Urinary bladder (tissue), 4 donors: Measurements from ENCODE around the gene TMEM185B. TPM values are rescaled to one million over a fixed set of nuclear protein-coding genes. Genes with fewer than 3 reads are reported as not detected.

Experiments
- DNase-seq: peaks from one replicate; pipeline ENCODE4 v3.0.0-alpha.2; 2015; ENCODE audit errors: extremely low spot score
- H3K27ac ChIP-seq: one replicate; pipeline ENCODE4 v1.5.1; 2013; ENCODE audit warnings: low read depth, mild to moderate bottlenecking, moderate library complexity
- H3K36me3 ChIP-seq: one replicate; pipeline ENCODE4 v1.6.1; 2013; ENCODE audit warnings: mild to moderate bottlenecking, moderate library complexity; ENCODE audit not compliant: insufficient read depth
- H3K4me1 ChIP-seq: one replicate; pipeline ENCODE4 v1.6.1; 2013; ENCODE audit warnings: mild to moderate bottlenecking, moderate library complexity; ENCODE audit not compliant: insufficient read depth
- H3K4me3 ChIP-seq: one replicate; pipeline ENCODE4 v1.5.1; 2013; ENCODE audit warnings: low read depth, low read length
- WGBS: extraction: QIAGEN DNeasy Blood & Tissue Kit; methylation state at CpG from one replicate; pipeline ENCODE4 v1.1.7; 2013; 5-methylcytosine and 5-hydroxymethylcytosine counted together
- polyA plus RNA-seq: library from polyadenylated mRNA; stranded (reverse); fragments of 200-250 nt; gene quantifications from one replicate; pipeline ENCODE4 v1.2.3, GENCODE V29; 2013
- total RNA-seq: library from RNA; depleted of rRNA; stranded (reverse); fragments of >200 nt; gene quantifications from one replicate; pipeline ENCODE4 v1.2.3, GENCODE V29; 2014
- donor health status: healthy with polysubstance abuse.
- donor health status: healthy.

The TMEM185B gene
- total and polyA plus RNA-seq, 2 donors: 20.0 TPM

- no peaks in the 10 kb centered on the region for H3K4me1 ChIP-seq
- WGBS: 39% methylated on average over 15 of the region's 15 CpGs
- H3K4me3 ChIP-seq: peak overlapping the region; percentile 54
- no peak for DNase-seq
- peak overlapping the region; percentile 58 for H3K27ac ChIP-seq
- no peaks in the 10 kb centered on the region for H3K36me3 ChIP-seq
Observed at GRCh38 chr2:120231974-120232635, 8.9 kb upstream of the TMEM185B start.

- no peaks in the 10 kb centered on the region for H3K36me3 ChIP-seq
- 94% methylated on average over 4 of the region's 4 CpGs for WGBS
- no peak for DNase-seq
- H3K4me1 ChIP-seq: no peaks in the 10 kb centered on the region
- peak overlapping the region; percentile 54 for H3K4me3 ChIP-seq
- H3K27ac ChIP-seq: no peak overlapping the region
Observed at GRCh38 chr2:120231564-120231973, 8.4 kb upstream of the TMEM185B start.

GRCh38 chr2:120230515-120231471, 7.6 kb upstream of the TMEM185B start:
- no peak for DNase-seq
- Histone ChIP-seq H3K36me3 (no peaks in the 10 kb centered on the region), H3K4me3 (no peak overlapping the region), H3K4me1 (no peaks in the 10 kb centered on the region), H3K27ac (no peak overlapping the region)
- WGBS: 88% methylated on average over 17 of the region's 17 CpGs

- 83% methylated on average over 10 of the region's 10 CpGs for WGBS
- Histone ChIP-seq H3K27ac (no peak overlapping the region), H3K36me3 (no peaks in the 10 kb centered on the region), H3K4me1 (no peaks in the 10 kb centered on the region), H3K4me3 (no peak overlapping the region)
- no peak for DNase-seq
Observed at GRCh38 chr2:120229341-120229740, 6.1 kb upstream of the TMEM185B start.

DNA sequence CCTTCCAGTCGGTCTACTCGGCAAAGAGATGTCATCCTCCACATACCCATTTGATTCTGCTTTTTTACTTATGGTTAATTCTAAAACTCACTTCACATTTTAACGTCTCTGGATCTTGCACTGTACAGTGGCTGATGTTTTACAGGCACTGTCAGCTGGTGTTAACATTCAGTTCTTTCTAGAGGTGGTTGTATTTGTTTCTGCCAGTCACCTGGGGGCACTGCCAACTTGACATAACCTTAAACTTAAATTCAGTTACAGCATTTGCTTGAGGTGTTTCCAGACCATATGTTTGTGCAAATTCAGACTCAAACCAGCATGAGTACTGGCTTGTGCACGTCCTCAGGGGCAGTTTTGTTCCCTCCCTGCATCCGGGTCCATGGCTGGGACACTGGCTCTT, 5.3 kb upstream of the TMEM185B start:
- 57% methylated on average over 5 of the region's 5 CpGs for WGBS
- Histone ChIP-seq H3K4me1 (no peaks in the 10 kb centered on the region), H3K4me3 (no peak overlapping the region), H3K27ac (no peak overlapping the region), H3K36me3 (no peaks in the 10 kb centered on the region)
- DNase-seq: no peak

DNA sequence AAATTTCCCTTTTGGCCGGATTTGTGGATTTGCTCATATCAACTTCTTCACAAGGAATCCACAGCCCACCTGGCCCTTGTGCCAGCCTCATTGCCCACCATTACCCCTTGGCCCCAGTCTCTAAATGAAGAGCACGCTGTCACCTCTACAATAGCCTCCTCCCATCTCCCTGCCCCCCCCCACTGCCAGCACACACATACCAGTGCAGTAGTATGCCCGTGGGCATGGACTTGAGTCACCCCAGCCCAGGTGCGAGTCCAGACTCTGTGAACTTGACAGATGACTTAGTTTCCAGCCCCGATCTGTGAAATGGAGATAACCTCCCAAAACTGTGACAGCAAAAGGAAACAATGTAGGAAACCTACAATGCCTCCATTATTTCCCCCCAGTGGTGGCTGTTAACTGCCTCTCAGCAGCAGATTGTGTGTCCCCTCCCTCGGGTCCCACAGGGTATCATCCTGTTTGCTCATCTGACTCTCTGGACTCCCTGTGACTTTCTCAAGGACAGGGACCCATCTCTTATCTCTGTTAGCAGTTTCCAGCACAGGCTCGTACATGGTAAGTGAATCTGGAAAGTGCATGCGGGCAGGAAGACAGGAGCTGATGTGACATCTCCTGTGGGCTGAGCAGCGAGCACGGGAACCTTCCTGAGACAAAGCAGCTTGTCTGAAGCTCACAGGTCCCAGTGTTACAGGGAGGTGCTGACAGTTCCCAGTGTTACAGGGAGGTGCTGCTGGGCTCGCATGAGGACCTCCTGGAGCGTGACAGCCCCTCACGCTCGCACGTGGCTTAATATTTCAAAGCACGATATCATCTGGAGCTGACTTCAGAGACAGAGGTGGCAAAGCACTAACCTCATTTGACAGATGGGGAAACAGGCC, 4.2 kb upstream of the TMEM185B start:
- no peak overlapping the region for H3K4me3 ChIP-seq
- H3K4me1 ChIP-seq: no peaks in the 10 kb centered on the region
- WGBS: 77% methylated on average over 16 of the region's 16 CpGs
- no peak overlapping the region for H3K27ac ChIP-seq
- H3K36me3 ChIP-seq: no peaks in the 10 kb centered on the region
- DNase-seq: no peak

GRCh38 chr2:120226316-120226715, 3.1 kb upstream of the TMEM185B start:
- no peaks in the 10 kb centered on the region for H3K36me3 ChIP-seq
- H3K4me1 ChIP-seq: no peaks in the 10 kb centered on the region
- 86% methylated on average over 9 of the region's 9 CpGs for WGBS
- H3K27ac ChIP-seq: no peak overlapping the region
- H3K4me3 ChIP-seq: no peak overlapping the region
- DNase-seq: no peak

DNA sequence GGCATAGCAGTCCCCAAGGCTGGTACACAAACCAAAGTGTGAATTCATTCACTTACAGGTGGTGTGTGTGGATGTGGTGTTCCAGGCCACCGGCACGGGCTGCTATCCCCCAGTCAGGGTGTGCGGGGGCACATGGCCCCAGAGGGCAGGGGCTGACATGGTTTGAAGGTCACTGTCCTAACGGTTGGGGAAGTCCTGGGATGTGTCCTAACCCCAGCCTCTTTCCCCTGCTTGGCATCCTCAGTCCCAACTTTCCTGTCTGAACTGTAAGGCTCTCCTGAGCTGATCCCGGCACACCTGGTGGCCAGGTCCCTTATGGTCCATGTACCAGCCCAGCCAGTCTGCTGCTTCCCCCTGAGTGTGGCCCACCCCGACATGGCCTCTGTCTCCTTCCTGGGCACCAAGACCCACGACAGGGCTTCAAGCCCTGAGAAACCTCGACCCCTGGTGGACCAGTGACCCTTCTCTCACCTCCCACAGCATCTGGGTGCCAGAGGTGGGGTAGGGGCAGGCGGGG, 2.4 kb upstream of the TMEM185B start:
- H3K36me3 ChIP-seq: no peaks in the 10 kb centered on the region
- no peak overlapping the region for H3K27ac ChIP-seq
- no peak for DNase-seq
- 89% methylated on average over 9 of the region's 9 CpGs for WGBS
- no peaks in the 10 kb centered on the region for H3K4me1 ChIP-seq
- no peak overlapping the region for H3K4me3 ChIP-seq

DNA sequence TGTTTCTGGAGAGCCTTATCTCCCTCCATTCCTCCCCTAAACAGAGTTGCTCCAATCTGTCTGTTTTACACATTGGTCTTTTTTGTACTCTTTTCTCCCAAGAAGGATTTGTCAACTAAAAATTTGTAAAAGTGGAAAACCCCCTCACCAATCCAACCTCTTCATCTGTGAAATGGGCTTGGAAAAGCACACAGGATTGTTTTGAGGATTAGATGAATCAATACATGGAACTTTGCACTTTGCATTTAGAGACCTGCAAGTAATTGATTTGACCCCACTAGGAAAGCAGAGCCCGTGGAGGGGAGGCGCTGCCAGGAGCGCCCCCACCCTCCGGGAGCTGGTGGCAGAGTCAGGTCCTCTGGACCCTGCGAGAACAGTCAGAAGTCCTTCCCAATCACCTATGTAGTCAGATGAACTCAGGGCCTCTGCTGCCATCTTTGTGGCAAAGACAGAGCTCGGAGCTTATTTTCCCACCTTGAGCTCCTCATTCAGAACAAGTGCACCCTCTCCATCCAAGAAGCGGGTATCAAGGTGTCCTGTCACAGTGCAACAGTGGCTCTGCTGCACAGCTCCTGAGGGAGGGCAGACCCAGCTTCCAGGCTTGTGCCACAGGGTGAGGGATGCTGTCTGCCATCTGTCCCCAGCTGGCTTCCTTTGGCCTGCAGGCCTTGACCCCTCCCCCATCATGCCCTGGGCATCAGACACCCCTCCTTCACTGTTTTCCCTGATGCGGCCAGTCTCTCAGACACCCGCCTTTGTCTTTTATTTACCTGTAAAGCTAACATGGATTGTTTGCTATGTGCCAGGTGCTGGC, 1.7 kb upstream of the TMEM185B start:
- no peak overlapping the region for H3K27ac ChIP-seq
- 97% methylated on average over 9 of the region's 9 CpGs for WGBS
- no peaks in the 10 kb centered on the region for H3K4me1 ChIP-seq
- no peaks in the 10 kb centered on the region for H3K36me3 ChIP-seq
- DNase-seq: no peak
- no peak overlapping the region for H3K4me3 ChIP-seq

GRCh38 chr2:120224256-120224655, 1.1 kb upstream of the TMEM185B start:
- DNase-seq: no peak
- H3K4me3 ChIP-seq: no peak overlapping the region
- H3K27ac ChIP-seq: no peak overlapping the region
- H3K4me1 ChIP-seq: no peaks in the 10 kb centered on the region
- H3K36me3 ChIP-seq: no peaks in the 10 kb centered on the region
- 97% methylated on average over 13 of the region's 13 CpGs for WGBS

- H3K36me3 ChIP-seq: no peaks in the 10 kb centered on the region
- no peak for DNase-seq
- peak overlapping the region; percentile 88 for H3K27ac ChIP-seq
- 77% methylated on average over 49 of the region's 49 CpGs for WGBS
- no peaks in the 10 kb centered on the region for H3K4me1 ChIP-seq
- H3K4me3 ChIP-seq: peak overlapping the region; percentile 64
Observed at GRCh38 chr2:120222186-120223033, 790 bp downstream of the TMEM185B start.

DNA sequence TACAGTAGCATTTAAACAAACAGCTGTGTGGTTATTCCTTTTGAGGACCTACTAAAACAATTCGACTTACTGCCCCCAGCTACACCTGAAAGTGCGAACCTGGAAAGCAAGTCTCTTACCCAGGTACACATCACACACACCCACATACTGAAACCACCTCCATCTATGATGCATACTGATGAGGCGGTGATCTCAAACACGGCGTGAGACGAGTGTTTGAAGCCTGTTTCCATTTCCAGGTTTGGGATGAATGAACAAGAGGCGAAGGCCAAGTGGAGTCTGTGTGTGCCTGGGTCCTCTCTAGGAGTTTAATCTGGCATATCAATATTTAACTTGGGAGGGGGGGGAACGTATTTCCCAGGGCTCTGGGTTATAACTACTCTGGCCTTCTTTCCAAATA, 1.6 kb downstream of the TMEM185B start:
- WGBS: 95% methylated on average over 8 of the region's 8 CpGs
- Histone ChIP-seq H3K4me3 (no peak overlapping the region), H3K36me3 (no peaks in the 10 kb centered on the region), H3K4me1 (no peaks in the 10 kb centered on the region), H3K27ac (no peak overlapping the region)
- no peak for DNase-seq
